Left hindlimb (tissue), 1 donor: ENCODE results near the gene MYBPHL.
A peak's percentile ranks its signal among the peaks of the same experiment; 100 is the strongest.

Source experiments
- DNase-seq: peaks from one replicate; pipeline ENCODE4 v3.0.0-alpha.2; 2018

Gene MYBPHL

GRCh38 chr1:109277434-109278204 lies 29.2 kb downstream of the MYBPHL start:
- DNase-seq = no peak

GRCh38 chr1:109275706-109276345 lies 31.0 kb downstream of the MYBPHL start:
- DNase-seq = no peak

GRCh38 chr1:109274533-109275476 lies 32.0 kb downstream of the MYBPHL start:
- DNase-seq = peak; percentile 35

GRCh38 chr1:109273570-109274288 lies 33.1 kb downstream of the MYBPHL start:
- DNase-seq = no peak

- peak; percentile 28 for DNase-seq
Measured at GRCh38 chr1:109272831-109273547, 33.8 kb downstream of the MYBPHL start.

- DNase-seq = no peak
Measured at GRCh38 chr1:109272021-109272799, 34.6 kb downstream of the MYBPHL start.

GRCh38 chr1:109271458-109271857 lies 35.4 kb downstream of the MYBPHL start:
- no peak for DNase-seq

- DNase-seq = no peak
Measured at GRCh38 chr1:109270623-109271317, 36.0 kb downstream of the MYBPHL start.

- DNase-seq = no peak
Measured at GRCh38 chr1:109269981-109270622, 36.7 kb downstream of the MYBPHL start.

- DNase-seq = no peak
Measured at GRCh38 chr1:109269212-109269980, 37.4 kb downstream of the MYBPHL start.

GRCh38 chr1:109268431-109269211 lies 38.2 kb downstream of the MYBPHL start:
- no peak for DNase-seq

GRCh38 chr1:109267743-109268300 lies 39.0 kb downstream of the MYBPHL start:
- no peak for DNase-seq

- no peak for DNase-seq
Measured at GRCh38 chr1:109266965-109267364, 39.8 kb downstream of the MYBPHL start.

GRCh38 chr1:109265741-109266330 lies 41.0 kb downstream of the MYBPHL start:
- no peak for DNase-seq

- DNase-seq = no peak
Measured at GRCh38 chr1:109265016-109265415, 41.8 kb downstream of the MYBPHL start.

- no peak for DNase-seq
Measured at GRCh38 chr1:109264379-109264755, 42.4 kb downstream of the MYBPHL start.

- DNase-seq = peak; percentile 80
Measured at GRCh38 chr1:109263597-109264378, 43.0 kb downstream of the MYBPHL start.
